ENCODE data around the gene CEP70. TPM values are rescaled to one million over a fixed set of nuclear protein-coding genes. Genes with fewer than 3 reads are reported as not detected.

The CEP70 gene
- total RNA-seq, 4 donors from 2014 or later: 11.4 to 43.3 (median 16.1) TPM

GRCh38 chr3:138463724-138464490, 130.2 kb downstream of the CEP70 start:
- no peak overlapping the region for H3K27ac ChIP-seq
- H3K27me3 ChIP-seq: peaks cover 0 to 6% (median 0%) of the 10 kb centered on the region in 4 donors
- no peaks in the 10 kb centered on the region for H3K4me1 ChIP-seq
- H3K36me3 ChIP-seq: no peaks in the 10 kb centered on the region
- 33 to 80% methylated on average over 1 to 2 of the region's 6 CpGs for WGBS, 2 donors
- H3K4me3 ChIP-seq: no peak overlapping the region
- no peaks in the 10 kb centered on the region for H3K9me3 ChIP-seq
- DNase-seq: no peak
- intact Hi-C loops (cut with DNase I): no loop called here
- TF ChIP-seq POLR2A (IDR thresholded peaks at IDR 0.05): no peak
- TF ChIP-seq, protein P1, sequence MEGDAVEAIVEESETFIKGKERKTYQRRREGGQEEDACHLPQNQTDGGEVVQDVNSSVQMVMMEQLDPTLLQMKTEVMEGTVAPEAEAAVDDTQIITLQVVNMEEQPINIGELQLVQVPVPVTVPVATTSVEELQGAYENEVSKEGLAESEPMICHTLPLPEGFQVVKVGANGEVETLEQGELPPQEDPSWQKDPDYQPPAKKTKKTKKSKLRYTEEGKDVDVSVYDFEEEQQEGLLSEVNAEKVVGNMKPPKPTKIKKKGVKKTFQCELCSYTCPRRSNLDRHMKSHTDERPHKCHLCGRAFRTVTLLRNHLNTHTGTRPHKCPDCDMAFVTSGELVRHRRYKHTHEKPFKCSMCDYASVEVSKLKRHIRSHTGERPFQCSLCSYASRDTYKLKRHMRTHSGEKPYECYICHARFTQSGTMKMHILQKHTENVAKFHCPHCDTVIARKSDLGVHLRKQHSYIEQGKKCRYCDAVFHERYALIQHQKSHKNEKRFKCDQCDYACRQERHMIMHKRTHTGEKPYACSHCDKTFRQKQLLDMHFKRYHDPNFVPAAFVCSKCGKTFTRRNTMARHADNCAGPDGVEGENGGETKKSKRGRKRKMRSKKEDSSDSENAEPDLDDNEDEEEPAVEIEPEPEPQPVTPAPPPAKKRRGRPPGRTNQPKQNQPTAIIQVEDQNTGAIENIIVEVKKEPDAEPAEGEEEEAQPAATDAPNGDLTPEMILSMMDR (IDR thresholded peaks at IDR 0.05): no peak

- intact Hi-C loops (cut with DNase I): no loop called here
- no peak for DNase-seq
- Histone ChIP-seq H3K4me1 (no peaks in the 10 kb centered on the region), H3K27ac (no peak overlapping the region), H3K4me3 (no peak overlapping the region), H3K9me3 (no peaks in the 10 kb centered on the region), H3K27me3 (peaks cover 0 to 6% (median 0%) of the 10 kb centered on the region in 4 donors), H3K36me3 (no peaks in the 10 kb centered on the region)
- 88 to 92% methylated on average over 2 to 4 of the region's 4 CpGs for WGBS, 2 donors
- no peak for TF ChIP-seq POLR2A (IDR thresholded peaks at IDR 0.05)
- TF ChIP-seq, protein P1 (IDR thresholded peaks at IDR 0.05): no peak
Measured at GRCh38 chr3:138461896-138462295, 132.2 kb downstream of the CEP70 start.

- WGBS, 2 donors: 49% methylated on average over 2 of the region's 5 CpGs; no CpG with 5 or more reads in 1 of the 2 donors
- TF ChIP-seq, protein P1 (IDR thresholded peaks at IDR 0.05): no peak
- Histone ChIP-seq H3K27me3 (peaks cover 0 to 6% (median 0%) of the 10 kb centered on the region in 4 donors), H3K9me3 (no peaks in the 10 kb centered on the region), H3K4me3 (no peak overlapping the region), H3K36me3 (no peaks in the 10 kb centered on the region), H3K4me1 (no peaks in the 10 kb centered on the region), H3K27ac (no peak overlapping the region)
- DNase-seq: no peak
- intact Hi-C loops (cut with DNase I): no loop called here
Measured at GRCh38 chr3:138461246-138461645, 132.8 kb downstream of the CEP70 start.

- no peaks in the 10 kb centered on the region for H3K4me1 ChIP-seq
- H3K9me3 ChIP-seq: no peaks in the 10 kb centered on the region
- intact Hi-C loops (cut with DNase I): no loop called here
- H3K4me3 ChIP-seq: no peak overlapping the region
- H3K27ac ChIP-seq: no peak overlapping the region
- peaks cover 0 to 6% (median 0%) of the 10 kb centered on the region in 4 donors for H3K27me3 ChIP-seq
- WGBS, 2 donors: 60% methylated on average over 1 of the region's 8 CpGs; no CpG with 5 or more reads in 1 of the 2 donors
- no peaks in the 10 kb centered on the region for H3K36me3 ChIP-seq
- no peak for TF ChIP-seq POLR2A (IDR thresholded peaks at IDR 0.05)
- TF ChIP-seq, protein P1 (IDR thresholded peaks at IDR 0.05): no peak
- no peak for DNase-seq
Measured at GRCh38 chr3:138460536-138461205, 133.4 kb downstream of the CEP70 start.
